Transverse colon (tissue), 4 donors: Measurements from ENCODE around the gene SLC1A7. TPM values are rescaled to one million over a fixed set of nuclear protein-coding genes. Genes with fewer than 3 reads are reported as not detected.

ENCODE experiments used
- DNase-seq: peaks from one replicate; pipeline ENCODE4 v3.0.0-alpha.2; 2019
- H3K27ac ChIP-seq, 4 donors: fragments of 200-600 bp; sonication (generic); 2 replicates each; pipeline ENCODE4 v1.5.1; 2016 to 2018; ENCODE audit warnings: inconsistent platforms in 4 of 4
- H3K27me3 ChIP-seq: fragments of 200-600 bp; sonication (generic); 2 replicates; pipeline ENCODE4 v1.5.1; 2017; ENCODE audit warnings: inconsistent platforms
- H3K36me3 ChIP-seq, 4 donors: fragments of 200-600 bp; sonication (generic); 2 replicates each; pipeline ENCODE4 v1.5.1; 2017 to 2019; ENCODE audit warnings: inconsistent platforms in 4 of 4
- H3K4me1 ChIP-seq, 4 donors: fragments of 200-600 bp; sonication (generic); 2 replicates each; pipeline ENCODE4 v1.5.1; 2017 to 2020; ENCODE audit warnings: inconsistent platforms in 4 of 4
- H3K4me3 ChIP-seq, 4 donors: fragments of 200-600 bp; sonication (generic); 1 replicate in 1 of 4; 2 replicates in 3 of 4; pipeline versions ENCODE4 v1.5.1 to v1.6.1; 2017 to 2019; ENCODE audit warnings: inconsistent platforms in 4 of 4
- H3K9me3 ChIP-seq, 2 donors: fragments of 200-600 bp; sonication (generic); 2 replicates each; pipeline ENCODE4 v1.5.1; 2017 to 2019; ENCODE audit warnings: inconsistent platforms in 2 of 2
- EP300 ChIP-seq: sonication (generic); formaldehyde crosslinking; IDR thresholded peaks from one replicate; pipeline ENCODE4 v1.6.1; 2017; ENCODE audit warnings: antibody characterized with exemption, low read depth
- POLR2A ChIP-seq: fragments of 450-650 bp; IDR thresholded peaks from one replicate; pipeline ENCODE4 v1.6.1; 2016; ENCODE audit warnings: antibody characterized with exemption, mild to moderate bottlenecking, moderate library complexity
- POLR2AphosphoS5 ChIP-seq, 3 donors: sonication (generic); formaldehyde crosslinking; IDR thresholded peaks; one replicate each; pipeline ENCODE4 v1.6.1; 2016; ENCODE audit warnings: antibody characterized with exemption in 3 of 3
- WGBS, 2 donors: methylation state at CpG; one replicate each; pipeline ENCODE4 v1.1.5; 2018; ENCODE audit warnings: low coverage in 1 of 2; 5-methylcytosine and 5-hydroxymethylcytosine counted together
- in situ Hi-C, 4 donors: fragments of 200-750 bp; cut with MboI; loops; one replicate each; pipeline versions ENCODE4 v1.15.0 to v1.15.1; 2017; ENCODE audit warnings: low sequenced_read_pairs in 3 of 4, low pct_ligation_motif_present in 1 of 4, low pct_unique_long_range_greater_than_20kb in 1 of 4
- intact Hi-C: fragments of 100-400 bp; cut with DNase I; formaldehyde crosslinking; loops from one replicate; pipeline ENCODE4 v1.15.1; 2023; ENCODE audit warnings: low total_unique reads
- total RNA-seq, 4 donors: library from RNA; depleted of rRNA; stranded (reverse); fragments of >200 nt; gene quantifications; one replicate each; pipeline ENCODE4 v1.1.0, GENCODE V29; 2016
- TF ChIP-seq, protein P1 (sequence below), 5 experiments: fragments of 200-600 bp in 3 of 5; fragments of 450-650 bp in 2 of 5; sonication (generic) in 3 of 5; IDR thresholded peaks; 1 replicate in 2 of 5; 2 replicates in 3 of 5; pipeline ENCODE4 v1.5.1; 2016 to 2017; ENCODE audit warnings: antibody characterized with exemption in 5 of 5, inconsistent platforms in 3 of 5, mild to moderate bottlenecking in 2 of 5, moderate library complexity in 1 of 5

Gene SLC1A7
- total RNA-seq, 4 donors from 2014 or later: 1.1 to 1.6 (median 1.6) TPM; not detected in 1

DNA sequence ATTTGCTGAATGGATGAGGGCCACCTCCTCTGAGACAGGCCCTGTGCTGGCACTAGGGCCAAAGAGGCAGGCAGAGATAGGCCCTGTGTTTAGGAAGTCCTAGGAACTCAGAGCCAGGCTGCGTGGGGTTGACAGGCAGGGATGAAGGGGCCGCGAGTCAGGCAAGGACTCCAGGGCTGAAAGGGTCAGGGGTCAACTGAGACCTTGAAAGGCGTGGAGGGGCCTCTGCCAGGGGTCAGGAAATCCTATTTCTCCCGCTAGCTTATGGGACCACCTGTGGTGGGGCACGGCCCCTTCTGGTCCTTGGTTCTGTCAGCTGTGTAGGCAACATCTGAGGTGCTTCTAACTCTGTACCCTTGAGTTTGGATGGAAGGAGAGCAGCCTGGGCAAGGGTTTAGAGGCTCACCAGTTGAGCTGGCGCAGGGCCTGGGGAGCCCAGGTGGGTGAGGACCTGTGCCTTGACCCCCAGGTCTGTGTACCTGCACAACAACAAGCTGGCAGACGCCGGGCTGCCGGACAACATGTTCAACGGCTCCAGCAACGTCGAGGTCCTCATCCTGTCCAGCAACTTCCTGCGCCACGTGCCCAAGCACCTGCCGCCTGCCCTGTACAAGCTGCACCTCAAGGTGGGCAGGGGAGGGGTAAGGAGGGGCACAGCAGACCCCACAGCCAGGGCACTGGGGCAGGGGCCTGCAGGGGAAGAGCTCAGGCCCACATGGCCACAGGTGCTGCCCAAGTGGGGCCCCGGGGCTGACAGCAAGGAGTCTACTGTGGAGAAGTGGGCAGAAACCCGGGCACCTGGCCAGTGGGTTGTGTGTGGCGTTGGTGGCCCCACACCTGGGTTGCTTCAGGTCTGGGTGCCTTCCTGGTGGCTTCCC lies 65.5 kb downstream of the SLC1A7 start:
- Histone ChIP-seq H3K9me3 (no peaks in the 10 kb centered on the region), H3K36me3 (no peaks in the 10 kb centered on the region), H3K4me3 (no peak overlapping the region), H3K4me1 (no peaks in the 10 kb centered on the region), H3K27me3 (no peaks in the 10 kb centered on the region), H3K27ac (no peak overlapping the region)
- in situ Hi-C loops (no loop called here), intact Hi-C loops (no loop called here)
- DNase-seq: no peak
- WGBS, 2 donors: 89 to 95% methylated on average over 3 to 19 of the region's 19 CpGs
- no peak for TF ChIP-seq EP300
- no peak for TF ChIP-seq POLR2AphosphoS5 (IDR thresholded peaks at IDR 0.05)
- TF ChIP-seq POLR2A: no peak
- TF ChIP-seq, protein P1, sequence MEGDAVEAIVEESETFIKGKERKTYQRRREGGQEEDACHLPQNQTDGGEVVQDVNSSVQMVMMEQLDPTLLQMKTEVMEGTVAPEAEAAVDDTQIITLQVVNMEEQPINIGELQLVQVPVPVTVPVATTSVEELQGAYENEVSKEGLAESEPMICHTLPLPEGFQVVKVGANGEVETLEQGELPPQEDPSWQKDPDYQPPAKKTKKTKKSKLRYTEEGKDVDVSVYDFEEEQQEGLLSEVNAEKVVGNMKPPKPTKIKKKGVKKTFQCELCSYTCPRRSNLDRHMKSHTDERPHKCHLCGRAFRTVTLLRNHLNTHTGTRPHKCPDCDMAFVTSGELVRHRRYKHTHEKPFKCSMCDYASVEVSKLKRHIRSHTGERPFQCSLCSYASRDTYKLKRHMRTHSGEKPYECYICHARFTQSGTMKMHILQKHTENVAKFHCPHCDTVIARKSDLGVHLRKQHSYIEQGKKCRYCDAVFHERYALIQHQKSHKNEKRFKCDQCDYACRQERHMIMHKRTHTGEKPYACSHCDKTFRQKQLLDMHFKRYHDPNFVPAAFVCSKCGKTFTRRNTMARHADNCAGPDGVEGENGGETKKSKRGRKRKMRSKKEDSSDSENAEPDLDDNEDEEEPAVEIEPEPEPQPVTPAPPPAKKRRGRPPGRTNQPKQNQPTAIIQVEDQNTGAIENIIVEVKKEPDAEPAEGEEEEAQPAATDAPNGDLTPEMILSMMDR (IDR thresholded peaks at IDR 0.05): no peak

DNA sequence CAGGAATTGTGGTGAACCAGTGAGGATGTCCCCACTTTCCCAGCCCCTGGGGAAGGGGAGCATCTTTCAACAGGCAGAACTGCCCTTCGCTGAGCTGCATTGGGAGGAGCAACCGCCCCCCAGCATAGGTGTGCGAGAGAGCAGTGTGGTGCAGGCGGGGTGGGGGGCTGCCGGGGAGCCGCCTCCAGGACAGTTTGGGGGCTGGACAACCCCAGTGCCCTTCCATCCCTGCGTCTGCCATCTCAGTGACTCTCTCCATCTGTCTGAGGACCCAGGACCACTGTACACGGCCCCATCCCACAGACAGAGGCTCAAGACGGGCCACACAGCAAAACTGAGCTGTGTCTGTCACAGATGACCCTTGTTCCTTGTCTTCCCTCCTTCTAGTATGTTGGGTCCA lies 66.3 kb downstream of the SLC1A7 start:
- no peak overlapping the region for H3K27ac ChIP-seq

DNA sequence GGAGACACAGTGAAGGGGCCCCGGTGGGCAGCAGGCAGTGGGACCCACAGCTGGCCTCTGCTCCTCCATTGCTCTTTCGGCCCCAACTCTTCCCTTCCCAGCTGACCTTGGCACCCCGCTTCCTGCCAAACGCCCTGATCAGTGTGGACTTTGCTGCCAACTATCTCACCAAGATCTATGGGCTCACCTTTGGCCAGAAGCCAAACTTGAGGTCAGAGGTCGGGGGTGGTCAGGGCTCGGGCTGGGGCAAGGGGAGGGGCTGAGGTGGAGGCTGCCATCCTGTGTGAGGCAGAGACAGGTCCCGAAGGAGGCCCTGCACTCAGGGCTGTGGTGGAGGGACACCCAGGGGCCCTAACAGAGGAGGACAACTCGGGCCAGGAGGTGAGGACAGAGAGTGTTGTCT lies 66.7 kb downstream of the SLC1A7 start:
- Histone ChIP-seq H3K4me3 (no peak overlapping the region), H3K27me3 (no peaks in the 10 kb centered on the region), H3K9me3 (no peaks in the 10 kb centered on the region), H3K36me3 (no peaks in the 10 kb centered on the region), H3K27ac (no peak overlapping the region), H3K4me1 (no peaks in the 10 kb centered on the region)
- intact Hi-C loops (no loop called here), in situ Hi-C loops (no loop called here)
- peak; percentile 1 for DNase-seq
- TF ChIP-seq, protein P1 (IDR thresholded peaks at IDR 0.05): no peak
- TF ChIP-seq POLR2A (no peak), POLR2AphosphoS5 (IDR thresholded peaks at IDR 0.05) (no peak), EP300 (no peak)
- 63% methylated on average over 8 of the region's 8 CpGs; no CpG with 5 or more reads in 1 of the 2 donors for WGBS, 2 donors

More for the DNA sequence above, 66.3 kb downstream of the SLC1A7 start:
- no peaks in the 10 kb centered on the region for H3K27me3 ChIP-seq
- in situ Hi-C loops: no loop called here
- TF ChIP-seq, protein P1 (IDR thresholded peaks at IDR 0.05): no peak
- TF ChIP-seq POLR2AphosphoS5 (IDR thresholded peaks at IDR 0.05): no peak
- no peak for TF ChIP-seq POLR2A
- TF ChIP-seq EP300: no peak
- DNase-seq: no peak
- 82% methylated on average over 9 of the region's 9 CpGs; no CpG with 5 or more reads in 1 of the 2 donors for WGBS, 2 donors
- H3K4me1 ChIP-seq: no peaks in the 10 kb centered on the region
- no peaks in the 10 kb centered on the region for H3K36me3 ChIP-seq
- no peak overlapping the region for H3K4me3 ChIP-seq
- intact Hi-C loops: no loop called here
- no peaks in the 10 kb centered on the region for H3K9me3 ChIP-seq

DNA sequence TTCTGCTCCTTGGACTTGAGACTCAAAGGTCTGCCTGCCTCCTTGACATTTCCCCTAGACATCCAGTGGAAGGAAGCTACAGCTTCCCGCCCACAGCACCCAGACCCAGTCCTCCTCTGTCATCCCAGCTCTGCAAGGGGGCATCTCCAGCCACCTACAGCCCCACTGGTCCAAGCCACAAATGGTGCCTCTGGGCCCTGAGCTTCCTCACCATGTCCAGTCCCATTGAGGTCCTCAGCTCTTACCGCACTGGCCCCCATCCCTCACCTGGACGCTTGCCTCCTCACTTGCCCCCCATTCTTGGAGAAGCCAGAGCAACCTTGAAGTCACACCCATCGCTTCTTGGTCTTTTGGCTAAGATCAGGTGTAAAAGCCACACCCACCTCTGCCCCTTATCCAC lies 67.2 kb downstream of the SLC1A7 start:
- TF ChIP-seq POLR2AphosphoS5 (IDR thresholded peaks at IDR 0.05): no peak
- TF ChIP-seq, protein P1 (IDR thresholded peaks at IDR 0.05): no peak
- Histone ChIP-seq H3K27ac (no peak overlapping the region), H3K9me3 (no peaks in the 10 kb centered on the region), H3K27me3 (no peaks in the 10 kb centered on the region), H3K36me3 (no peaks in the 10 kb centered on the region), H3K4me1 (no peaks in the 10 kb centered on the region), H3K4me3 (no peak overlapping the region)
- intact Hi-C loops: no loop called here
- WGBS, 2 donors: 91 to 100% methylated on average over 1 to 4 of the region's 4 CpGs
- peak; percentile 4 for DNase-seq
- in situ Hi-C loops: no loop called here
